GM18498 (cell line): ENCODE results near the gene FBXO17.
"Not testable (repeated sequence)": the region's sequence is repeated elsewhere in the genome, so short reads cannot be mapped to it uniquely, and the experiment has no call there.

Experiments used
- ATAC-seq: cut with Tn5 transposase; IDR thresholded peaks from one replicate; pipeline ENCODE4 v1.9.1; 2021; ENCODE audit warnings: mild to moderate bottlenecking, moderate library complexity; ENCODE audit not compliant: unreplicated experiment

FBXO17 gene, protein sequence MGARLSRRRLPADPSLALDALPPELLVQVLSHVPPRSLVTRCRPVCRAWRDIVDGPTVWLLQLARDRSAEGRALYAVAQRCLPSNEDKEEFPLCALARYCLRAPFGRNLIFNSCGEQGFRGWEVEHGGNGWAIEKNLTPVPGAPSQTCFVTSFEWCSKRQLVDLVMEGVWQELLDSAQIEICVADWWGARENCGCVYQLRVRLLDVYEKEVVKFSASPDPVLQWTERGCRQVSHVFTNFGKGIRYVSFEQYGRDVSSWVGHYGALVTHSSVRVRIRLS

DNA sequence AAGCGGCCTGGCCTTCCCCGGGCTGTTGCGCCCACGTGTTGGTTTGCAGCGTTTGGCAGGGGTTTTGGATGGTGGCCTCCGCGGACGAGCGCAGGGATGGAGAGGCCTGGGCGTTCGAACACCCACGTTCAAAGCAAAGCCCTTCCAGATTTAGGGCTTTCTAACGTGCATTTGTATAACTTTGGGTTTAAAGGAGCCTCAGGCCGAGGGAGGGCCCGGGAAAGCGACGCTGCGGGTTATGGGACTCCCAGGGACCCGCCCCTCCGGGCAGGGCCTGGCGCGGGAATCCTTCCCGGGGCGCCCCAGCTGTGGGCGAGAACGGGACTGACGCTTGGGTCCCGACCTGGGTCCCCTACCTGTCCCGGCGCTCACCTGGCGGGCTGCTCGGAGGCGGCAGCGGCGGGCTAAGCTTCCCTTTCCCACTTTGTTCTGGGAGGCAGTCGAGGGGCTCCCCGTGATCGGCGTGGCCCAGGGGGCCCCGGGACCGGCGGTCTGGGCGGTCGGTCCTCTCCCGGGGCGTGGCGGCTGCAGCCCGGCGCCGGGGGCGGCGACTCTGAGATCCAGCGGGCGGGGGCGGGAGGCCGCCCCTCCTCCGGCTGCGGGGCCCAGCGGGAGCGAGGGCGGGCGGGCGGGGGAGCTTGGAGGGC lies at the start of gene FBXO17:
TSS of gene FBXO17 (minus strand) at position 529 of the 647 bp plus-strand sequence. CDS start 25,423 bp downstream, outside the sequence.
- ATAC-seq, result no peak

DNA sequence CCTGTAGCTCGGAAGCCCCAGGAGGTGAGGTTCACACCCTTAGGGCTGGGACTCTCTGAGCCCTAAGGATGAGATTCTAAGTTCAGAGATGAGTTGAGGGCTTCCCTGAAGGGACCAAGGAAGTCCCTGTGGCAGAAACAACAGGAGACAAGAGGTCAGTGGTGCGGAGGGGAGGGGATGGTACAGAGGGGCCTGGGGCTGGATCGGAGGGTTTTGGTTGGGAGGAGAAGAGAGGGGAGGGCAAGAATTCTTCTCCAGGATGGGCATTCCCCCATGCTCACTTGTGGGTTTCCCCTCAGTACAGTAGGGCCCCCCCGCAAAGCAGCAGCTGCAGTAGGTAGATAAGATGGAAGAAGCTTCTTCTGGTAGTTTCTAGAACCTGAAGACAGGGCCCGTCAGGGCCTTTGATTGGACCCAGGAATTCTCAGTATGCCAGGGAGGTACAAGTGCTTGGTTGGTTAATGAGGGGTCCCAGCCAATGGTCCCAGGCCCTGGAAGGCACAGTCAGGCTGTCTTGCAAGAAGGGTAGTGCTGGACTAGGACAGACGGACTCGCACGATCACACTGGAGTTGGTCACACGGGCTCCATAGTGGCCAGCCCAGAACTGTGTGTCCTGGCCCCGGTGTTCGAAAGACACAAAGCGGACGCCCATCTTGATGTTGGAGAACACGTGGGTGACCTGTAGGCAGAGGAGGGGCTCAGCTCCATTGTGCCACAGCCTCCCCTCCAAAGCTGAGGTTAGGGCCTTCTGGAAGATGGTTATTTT lies 49.5 kb upstream of the FBXO17 start:
- no peak for ATAC-seq

DNA sequence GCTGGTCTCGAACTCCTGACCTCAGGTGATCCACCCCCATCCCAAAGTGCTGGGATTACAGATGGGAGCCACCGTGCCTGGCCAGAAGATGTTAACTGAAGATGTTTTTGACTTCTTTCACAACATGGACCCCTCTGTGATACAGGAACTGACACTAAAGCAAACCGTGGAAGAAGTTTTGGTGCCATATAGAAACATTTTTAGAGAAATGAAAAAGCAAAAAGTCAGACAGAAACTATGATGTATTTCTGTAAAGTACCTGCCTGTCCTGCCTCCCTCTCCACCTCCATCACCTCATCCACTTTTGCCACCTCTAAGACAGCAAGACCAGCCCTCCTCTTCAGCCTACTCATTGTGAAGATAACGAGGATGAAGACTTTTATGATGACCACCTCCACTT lies 45.5 kb upstream of the FBXO17 start:
- no peak for ATAC-seq

DNA sequence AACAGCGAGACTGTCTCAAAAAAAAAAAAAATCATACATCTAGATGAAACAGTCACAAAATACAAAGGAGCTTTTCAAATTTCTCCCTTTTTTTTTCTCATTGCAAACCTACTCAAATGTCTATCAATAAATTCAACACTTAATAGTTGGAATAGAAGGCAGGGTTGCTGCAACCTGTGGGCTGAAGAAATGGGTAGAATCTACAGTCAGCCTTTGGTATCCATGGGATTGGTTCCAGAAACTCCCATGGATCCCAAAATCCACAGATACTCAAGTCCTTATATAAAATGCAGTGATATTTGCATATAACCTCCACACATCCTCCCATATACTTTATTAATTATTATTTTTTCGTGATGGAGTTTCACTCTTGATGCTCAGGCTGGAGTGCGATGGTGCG lies 42.1 kb upstream of the FBXO17 start:
- no peak for ATAC-seq

DNA sequence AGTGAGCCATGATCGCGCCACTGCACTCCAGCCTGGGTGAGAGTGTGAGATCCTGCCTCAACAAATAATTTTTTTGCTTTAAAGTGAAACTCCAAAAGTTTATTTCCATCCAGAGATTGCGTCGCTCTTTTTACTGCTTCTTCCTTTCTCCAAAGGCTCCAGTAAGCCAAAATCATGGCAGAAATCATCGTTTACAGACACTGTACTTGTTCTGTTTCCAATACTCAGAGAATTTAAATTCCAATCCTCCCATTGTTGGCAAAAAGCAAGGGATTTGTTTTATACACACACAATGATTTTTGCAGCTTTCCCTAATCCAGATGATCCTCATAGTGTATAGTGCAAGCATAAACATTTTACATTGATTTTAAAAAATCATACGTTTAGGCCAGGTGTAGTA lies 41.5 kb upstream of the FBXO17 start:
- ATAC-seq, result no peak

DNA sequence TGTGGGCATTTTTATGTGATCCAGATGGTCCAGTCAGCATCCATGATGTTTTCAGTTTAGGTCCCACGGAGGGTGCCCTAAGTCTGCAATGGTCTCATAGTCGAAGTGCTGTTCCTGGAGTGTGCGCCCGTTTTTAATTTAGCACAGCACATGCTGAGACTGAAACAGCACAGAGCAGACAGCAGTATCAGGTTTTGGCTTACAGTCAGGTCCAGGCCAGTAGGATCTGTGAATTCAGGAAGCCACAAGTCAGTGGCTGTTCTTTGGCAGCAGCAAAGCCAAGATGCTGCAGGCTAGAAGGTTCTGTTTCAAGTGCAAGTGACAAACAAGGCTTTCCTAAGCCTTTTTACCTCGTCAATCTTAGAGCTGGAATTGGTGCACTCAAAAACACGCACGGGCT lies 38.5 kb upstream of the FBXO17 start:
- ATAC-seq, result no peak

DNA sequence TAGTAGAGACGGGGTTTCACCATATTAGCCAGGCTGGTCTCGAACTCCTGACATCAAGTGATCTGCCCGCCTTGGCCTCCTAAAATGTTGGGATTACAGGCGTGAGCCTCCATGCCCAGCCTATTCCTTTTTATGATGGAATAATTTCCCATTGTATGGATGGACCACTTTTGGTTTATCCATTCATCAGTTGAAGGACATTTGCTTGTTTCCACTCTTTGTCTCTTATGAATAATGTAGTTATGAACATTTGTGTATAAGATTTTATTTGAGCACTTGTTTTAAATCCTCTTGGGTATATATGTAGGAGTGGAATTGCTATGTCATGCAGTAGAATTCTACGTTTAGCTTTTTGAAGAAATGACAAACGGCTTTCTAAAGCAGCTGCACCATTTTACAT lies 33.5 kb upstream of the FBXO17 start:
- no peak for ATAC-seq

DNA sequence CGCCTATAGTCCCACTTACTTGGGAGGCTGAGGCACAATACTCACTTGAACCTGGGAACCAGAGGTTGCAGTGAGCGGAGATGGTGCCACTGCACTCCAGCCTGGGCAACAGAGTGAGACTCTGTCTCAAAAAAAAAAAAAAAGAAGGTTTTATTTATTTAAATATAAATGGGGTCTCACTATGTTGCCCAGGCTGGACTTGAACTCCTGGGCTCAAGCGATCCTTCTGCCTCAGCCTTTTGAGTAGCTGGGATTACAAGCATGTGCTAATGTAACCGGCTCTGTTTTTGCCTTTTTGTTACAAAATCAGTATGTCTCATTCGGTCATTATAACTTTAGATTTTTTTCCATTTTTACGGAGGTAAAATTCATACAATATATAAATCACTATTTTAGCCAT lies 32.6 kb upstream of the FBXO17 start:
- no peak for ATAC-seq

DNA sequence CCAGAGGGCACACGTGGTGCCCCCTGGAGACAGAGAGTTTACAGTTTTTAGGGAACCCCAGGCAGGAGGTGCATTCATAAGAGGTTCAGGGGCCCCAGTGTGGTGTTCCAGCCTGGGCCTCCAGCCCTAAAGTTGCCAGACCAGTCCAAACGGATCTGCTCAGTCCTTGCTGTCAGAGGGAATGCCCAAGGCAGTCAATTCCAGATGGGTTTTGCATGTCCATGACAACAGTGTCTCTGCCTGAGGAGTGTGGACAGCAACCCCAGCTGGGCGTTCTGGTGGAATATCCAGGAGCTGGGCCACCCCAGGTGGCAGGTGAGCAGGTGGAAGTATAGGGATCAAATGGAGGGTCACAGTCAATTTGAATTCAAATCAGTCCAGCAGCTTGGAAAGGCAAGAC lies 31.6 kb upstream of the FBXO17 start:
- no peak for ATAC-seq

DNA sequence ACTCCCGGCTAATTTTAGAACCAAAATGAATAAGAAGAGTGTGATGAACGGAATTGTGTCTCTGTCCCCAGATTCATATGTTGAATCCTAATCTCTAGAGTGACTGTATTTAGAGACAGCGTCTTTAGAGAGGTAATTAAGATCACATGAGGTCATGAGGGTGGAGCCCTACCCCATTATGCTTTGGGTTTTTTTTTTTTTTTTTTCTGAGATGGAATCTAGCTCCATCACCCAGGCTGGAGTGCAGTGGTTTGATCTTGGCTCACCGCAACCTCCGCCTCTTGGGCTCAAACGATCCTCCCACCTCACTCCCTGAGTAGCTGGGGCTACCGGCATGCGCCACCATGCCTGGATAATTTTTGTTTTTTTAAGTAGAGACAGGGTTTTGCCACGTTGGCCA lies 28.9 kb upstream of the FBXO17 start:
- no peak for ATAC-seq

DNA sequence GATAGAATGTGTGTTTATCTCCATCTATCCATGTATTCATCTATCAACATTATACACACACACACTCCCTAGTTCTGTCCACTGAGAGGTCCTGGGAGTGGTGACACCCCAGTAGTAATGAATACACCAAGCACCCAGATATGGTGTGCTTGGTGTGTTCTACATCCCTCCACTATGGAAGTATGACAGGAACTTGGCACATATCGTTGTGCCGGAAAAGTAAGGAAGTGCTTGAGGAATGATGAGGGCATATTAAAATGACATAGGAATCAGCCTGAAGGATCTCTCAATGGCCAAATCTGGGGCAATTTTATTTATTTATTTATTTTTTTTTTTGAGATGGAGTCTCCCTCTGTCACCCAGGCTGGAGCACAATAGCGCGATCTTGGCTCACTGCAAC lies 28.3 kb upstream of the FBXO17 start:
- no peak for ATAC-seq

DNA sequence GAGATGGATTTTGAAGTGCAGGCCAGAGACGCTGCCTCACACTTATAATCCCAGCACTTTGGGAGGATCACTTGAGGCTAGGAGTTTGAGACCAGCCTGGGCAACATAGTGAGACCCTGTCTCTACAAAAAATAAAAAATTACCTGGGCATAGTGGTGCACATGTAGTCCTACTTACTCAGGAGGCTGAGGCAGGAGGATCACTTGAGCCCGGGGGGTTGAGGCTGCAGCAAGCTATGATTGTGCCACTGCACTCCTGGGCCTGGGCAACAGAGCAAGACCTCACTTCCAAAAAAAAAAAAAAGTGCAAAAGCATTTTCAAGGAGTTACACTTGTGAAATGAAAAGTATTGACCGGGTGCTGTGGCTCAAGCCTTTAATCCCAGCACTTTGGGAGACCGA lies 27.6 kb upstream of the FBXO17 start:
- no peak for ATAC-seq

DNA sequence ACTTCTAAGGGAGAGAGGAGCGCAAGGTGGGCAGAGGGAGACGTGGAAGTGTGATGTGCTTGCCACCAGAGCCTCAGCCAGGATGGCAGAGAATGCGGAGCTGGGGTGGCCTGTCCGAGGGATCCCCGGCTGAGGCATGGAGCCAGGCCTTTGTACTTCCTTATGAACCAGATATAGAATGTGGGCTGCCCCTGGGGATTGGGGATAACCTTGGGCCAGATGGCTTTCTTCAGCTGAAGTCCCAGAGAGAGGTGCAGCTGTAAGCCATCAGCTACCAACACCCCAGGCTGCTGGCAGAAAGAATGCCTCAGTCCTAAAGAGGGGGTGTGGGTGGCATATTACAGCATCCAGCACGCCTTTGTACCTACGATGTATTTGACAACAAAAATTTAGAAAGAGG lies 25.5 kb upstream of the FBXO17 start:
- ATAC-seq, result no peak

DNA sequence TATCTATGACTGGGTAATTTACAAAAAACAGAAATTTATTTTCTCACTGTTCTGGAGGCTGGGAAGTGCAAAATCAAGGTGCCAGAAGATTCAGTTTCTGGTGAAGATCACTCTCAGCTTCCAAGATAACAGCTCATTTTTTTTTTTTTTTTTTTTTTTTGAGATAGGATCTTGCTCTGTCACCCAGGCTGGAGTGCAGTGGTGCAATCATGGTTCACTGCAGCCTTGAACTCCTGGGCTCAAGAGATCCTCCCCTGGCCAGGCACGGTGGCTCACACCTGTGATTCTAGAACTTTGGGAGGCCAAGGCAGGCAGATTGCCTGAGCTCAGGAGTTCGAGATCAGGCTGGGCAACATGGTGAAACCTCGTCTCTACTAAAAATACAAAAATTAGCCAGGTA lies 22.0 kb upstream of the FBXO17 start:
- not testable (repeated sequence) for ATAC-seq

DNA sequence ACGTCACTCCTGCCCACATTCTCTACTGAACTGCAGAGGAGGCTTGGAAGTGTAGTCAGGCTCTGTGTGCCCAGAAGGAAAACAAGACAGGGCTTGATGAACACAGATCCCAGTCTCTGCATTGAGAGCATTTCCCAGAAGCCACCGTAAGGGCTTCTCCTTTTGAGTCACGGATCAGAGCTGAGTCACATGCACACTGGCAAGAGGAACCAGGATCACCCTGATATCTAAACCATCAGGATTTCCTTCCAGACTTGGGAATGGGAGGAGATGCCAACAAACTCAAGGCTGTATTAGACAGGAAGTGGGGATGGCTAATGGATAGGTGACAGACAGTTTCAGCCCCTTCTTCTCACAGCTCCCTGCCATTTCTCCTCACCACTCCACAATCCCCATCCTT lies 17.7 kb upstream of the FBXO17 start:
- ATAC-seq, result no peak

DNA sequence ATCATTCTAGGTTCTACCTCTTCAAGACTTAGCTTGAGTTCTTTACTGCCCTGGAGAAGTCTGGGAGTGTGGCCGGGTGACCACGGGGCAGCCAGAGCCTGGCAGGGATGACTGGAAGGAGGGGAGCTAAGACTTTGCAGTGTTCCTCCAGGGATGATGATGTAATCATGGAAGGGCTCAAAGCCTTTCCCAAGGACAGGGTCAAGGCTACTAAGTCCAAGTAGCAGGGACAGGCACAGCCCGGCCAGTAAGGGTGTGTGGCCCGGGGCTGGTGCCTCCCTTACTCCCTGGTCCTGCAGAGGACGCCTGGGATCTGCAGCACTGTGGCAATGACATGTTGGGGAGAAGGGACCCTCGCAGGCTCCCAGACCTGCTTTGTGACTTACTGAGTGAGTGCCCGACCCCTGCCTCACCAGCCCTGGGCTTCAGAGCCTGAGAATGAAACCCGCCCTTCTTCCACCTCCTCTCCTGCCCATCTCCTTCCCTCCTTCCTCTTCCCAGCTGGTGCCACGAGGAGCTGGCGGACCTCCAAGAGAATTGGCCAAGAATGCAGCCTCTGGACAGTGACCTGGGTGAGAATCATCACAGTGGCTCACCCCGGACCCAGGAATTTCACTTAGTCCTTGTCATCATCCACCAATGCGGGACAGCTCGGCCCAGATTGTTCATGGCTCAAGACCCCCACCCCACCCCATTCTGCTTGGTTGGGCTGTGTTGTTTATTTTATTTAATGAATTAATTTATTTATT lies 15.6 kb upstream of the FBXO17 start:
- no peak for ATAC-seq

DNA sequence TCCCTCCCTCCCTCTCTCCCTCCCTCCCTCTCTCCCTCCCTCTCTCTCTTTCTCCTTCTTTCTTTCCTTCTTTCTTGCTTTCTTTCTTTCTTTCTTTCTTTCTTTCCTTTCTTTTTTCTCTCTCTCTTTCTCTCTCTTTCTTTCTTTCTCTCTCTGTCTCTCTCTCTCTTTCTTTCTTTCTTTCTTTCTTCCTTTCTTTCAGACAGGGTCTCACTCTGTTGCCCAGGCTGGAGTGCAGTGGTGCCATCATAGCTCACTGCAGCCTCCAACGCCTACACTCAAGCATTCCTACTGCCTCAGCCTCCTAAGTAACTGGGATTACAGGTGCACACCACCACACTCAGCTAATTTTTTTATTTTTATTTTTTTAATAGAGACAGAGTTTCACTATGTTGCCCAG lies 14.1 kb upstream of the FBXO17 start:
- not testable (repeated sequence) for ATAC-seq

DNA sequence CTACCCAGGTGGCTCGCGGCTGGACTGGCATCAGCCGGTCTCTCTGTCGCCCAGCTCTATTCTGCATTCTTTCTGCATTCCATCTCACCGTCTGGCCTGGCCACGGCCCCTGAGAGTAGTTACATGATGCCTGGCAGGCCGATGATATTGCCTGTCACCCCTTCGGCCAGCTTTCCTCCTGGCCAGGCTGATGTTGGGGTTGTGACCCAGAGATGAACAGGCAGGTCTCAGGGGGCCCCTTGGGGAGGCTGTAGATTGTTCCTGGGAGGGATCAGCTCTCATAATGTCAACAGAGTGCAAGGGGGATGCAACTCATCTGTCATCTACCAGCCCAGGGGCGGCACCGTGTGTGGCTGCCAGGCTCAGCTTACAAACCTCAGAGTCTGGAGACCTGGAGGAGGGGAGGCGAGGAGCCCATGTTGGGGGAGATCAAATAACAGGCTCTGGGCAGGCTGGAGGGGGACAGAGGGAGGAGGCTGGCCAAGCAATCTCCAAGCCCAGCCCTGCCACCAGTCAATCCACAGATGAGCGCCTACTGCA lies 13.6 kb upstream of the FBXO17 start:
- ATAC-seq, result no peak

DNA sequence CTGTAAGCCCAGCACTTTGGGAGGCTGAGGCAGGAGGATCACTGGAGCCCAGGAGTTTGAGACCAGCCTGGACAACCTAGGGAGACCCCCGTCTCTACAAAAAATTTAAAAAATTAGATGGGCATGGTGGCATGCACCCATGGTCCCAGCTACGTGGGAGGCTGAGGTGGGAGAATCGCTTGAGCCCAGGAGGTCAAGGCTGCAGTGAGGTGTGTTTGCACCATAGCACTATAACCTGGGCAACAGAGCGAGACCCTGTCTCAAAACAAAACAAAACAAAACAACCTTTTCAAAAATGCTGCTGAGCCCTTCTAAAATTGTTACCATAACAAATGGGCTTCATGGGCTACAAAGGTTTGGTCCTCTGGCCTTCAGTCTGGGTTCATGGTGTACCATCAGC lies 13.1 kb upstream of the FBXO17 start:
- not testable (repeated sequence) for ATAC-seq

DNA sequence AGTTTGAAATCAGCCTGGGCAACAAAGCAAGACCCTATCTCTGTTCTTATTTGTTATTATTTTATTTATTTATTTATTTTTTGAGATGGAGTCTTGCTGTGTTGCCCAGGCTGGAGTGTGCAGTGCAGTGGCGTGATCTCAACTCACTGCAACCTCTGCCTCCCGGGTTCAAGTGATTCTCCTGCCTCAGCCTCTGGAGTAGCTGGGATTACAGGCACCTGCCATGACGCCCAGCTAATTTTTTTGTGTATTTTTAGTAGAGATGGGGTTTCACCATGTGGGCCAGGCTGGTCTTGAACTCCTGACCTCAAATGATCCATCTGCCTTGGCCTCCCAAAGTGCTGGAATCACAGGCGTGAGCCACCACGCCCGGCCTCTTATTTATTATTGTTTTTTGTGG lies 12.2 kb upstream of the FBXO17 start:
- ATAC-seq, result not testable (repeated sequence)

DNA sequence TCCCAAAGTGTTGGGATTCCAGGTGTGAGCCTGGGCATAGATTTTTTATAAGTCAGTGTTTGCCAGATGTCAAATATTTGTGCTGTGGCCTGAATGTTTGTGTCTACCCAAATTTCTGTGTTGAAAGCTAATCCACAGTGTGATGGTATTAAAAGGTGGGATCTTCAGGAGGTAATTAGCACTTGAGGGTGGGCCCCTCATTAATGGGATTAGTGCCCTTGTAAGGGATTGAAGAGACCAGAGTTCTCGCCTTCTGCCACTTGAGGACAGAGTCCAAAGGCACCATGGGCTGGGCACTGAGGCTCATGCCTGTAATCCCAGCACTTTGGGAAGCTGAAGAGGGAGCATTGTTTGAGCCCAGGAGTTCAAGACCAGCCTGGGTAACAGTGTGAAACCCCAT lies 9.7 kb upstream of the FBXO17 start:
- ATAC-seq, result no peak
